ENCODE results near the gene SEC14L1. TPM values are rescaled to one million over a fixed set of nuclear protein-coding genes. Genes with fewer than 3 reads are reported as not detected.

The SEC14L1 gene
- total and polyA plus RNA-seq, 3 experiments from 2014 or later, result 9.5 to 75.6 (median 73.3) TPM

GRCh38 chr17:77177002-77177741 is 36.4 kb downstream of the SEC14L1 start:
- H3K36me3 Mint-ChIP-seq, result peaks cover 10 to 31% (median 28%) of the 10 kb centered on the region in 3 donors
- no peaks in the 10 kb centered on the region for H3K27me3 ChIP-seq (ENCODE audit: insufficient read depth, low read length, poor library complexity, severe bottlenecking)
- POLR2A ChIA-PET, result interaction anchor here (0.6 kb wide), 1 partner anchor 586 kb away, joined by 4 read pairs; no protein-coding TSS in a partner anchor
- peak overlapping the region in 1 of 8 donors; percentile 2 for H3K27ac Mint-ChIP-seq
- no peak overlapping the region for H3K4me3 Mint-ChIP-seq
- peaks cover 0 to 3% of the 10 kb centered on the region in 2 donors for H3K27me3 Mint-ChIP-seq
- CTCF ChIA-PET, result interaction anchor here (1.3 kb wide), 1 partner anchor 7 kb away, joined by 3 read pairs; no protein-coding TSS in a partner anchor
- H3K4me1 ChIP-seq (ENCODE audit: insufficient read depth, low read length), result peaks cover 14% of the 10 kb centered on the region
- no peak overlapping the region for H3K4me3 ChIP-seq (ENCODE audit: low read length)
- DNase-seq, result no peak
- H3K4me1 Mint-ChIP-seq, result peaks cover 16 to 28% (median 26%) of the 10 kb centered on the region in 3 donors
- peaks cover 14% of the 10 kb centered on the region for H3K9me3 ChIP-seq (ENCODE audit: low read length)
- H3K27ac ChIP-seq (ENCODE audit: low read depth, low read length), result no peak overlapping the region
- H3K36me3 ChIP-seq (ENCODE audit: insufficient read depth, low read length), result peaks cover 12% of the 10 kb centered on the region
- H3K9me3 Mint-ChIP-seq, result peaks cover 11 to 24% (median 24%) of the 10 kb centered on the region in 5 donors

- ChIA-PET POLR2A (interaction anchor here (0.6 kb wide), 1 partner anchor 585 kb away, joined by 4 read pairs; no protein-coding TSS in a partner anchor), CTCF (interaction anchor here (1.3 kb wide), 1 partner anchor 8 kb away, joined by 3 read pairs; no protein-coding TSS in a partner anchor)
- Mint-ChIP-seq H3K27me3 (peaks cover 0 to 3% of the 10 kb centered on the region in 2 donors), H3K9me3 (peaks cover 11 to 23% (median 22%) of the 10 kb centered on the region in 5 donors), H3K4me3 (no peak overlapping the region), H3K4me1 (peaks cover 25 to 37% (median 35%) of the 10 kb centered on the region in 3 donors), H3K36me3 (peaks cover 10 to 24% (median 22%) of the 10 kb centered on the region in 3 donors), H3K27ac (no peak overlapping the region)
- no peak overlapping the region for H3K4me3 ChIP-seq (ENCODE audit: low read length)
- peaks cover 12% of the 10 kb centered on the region for H3K36me3 ChIP-seq (ENCODE audit: insufficient read depth, low read length)
- no peaks in the 10 kb centered on the region for H3K27me3 ChIP-seq (ENCODE audit: insufficient read depth, low read length, poor library complexity, severe bottlenecking)
- H3K4me1 ChIP-seq (ENCODE audit: insufficient read depth, low read length), result peaks cover 23% of the 10 kb centered on the region
- no peak overlapping the region for H3K27ac ChIP-seq (ENCODE audit: low read depth, low read length)
- peaks cover 14% of the 10 kb centered on the region for H3K9me3 ChIP-seq (ENCODE audit: low read length)
- no peak for DNase-seq
These were observed 37.3 kb downstream of the SEC14L1 start for GRCh38 chr17:77178050-77178449.

- Mint-ChIP-seq H3K27ac (no peak overlapping the region), H3K27me3 (peaks cover 0 to 3% of the 10 kb centered on the region in 2 donors), H3K4me3 (no peak overlapping the region), H3K9me3 (peaks cover 9 to 18% (median 17%) of the 10 kb centered on the region in 5 donors), H3K36me3 (peaks cover 5 to 20% (median 17%) of the 10 kb centered on the region in 3 donors), H3K4me1 (peaks cover 27 to 42% (median 40%) of the 10 kb centered on the region in 3 donors)
- Histone ChIP-seq H3K36me3 (ENCODE audit: insufficient read depth, low read length) (peaks cover 12% of the 10 kb centered on the region), H3K27ac (ENCODE audit: low read depth, low read length) (no peak overlapping the region), H3K4me1 (ENCODE audit: insufficient read depth, low read length) (peaks cover 26% of the 10 kb centered on the region), H3K27me3 (ENCODE audit: insufficient read depth, low read length, poor library complexity, severe bottlenecking) (no peaks in the 10 kb centered on the region), H3K9me3 (ENCODE audit: low read length) (peaks cover 14% of the 10 kb centered on the region), H3K4me3 (ENCODE audit: low read length) (no peak overlapping the region)
- no peak for DNase-seq
- POLR2A ChIA-PET, result no interaction called here
- CTCF ChIA-PET, result interaction anchor here (1.3 kb wide), 1 partner anchor 9 kb away, joined by 3 read pairs; no protein-coding TSS in a partner anchor
These were observed 37.8 kb downstream of the SEC14L1 start for GRCh38 chr17:77178563-77178962.

GRCh38 chr17:77180503-77181357 is 40.0 kb downstream of the SEC14L1 start:
- no peak overlapping the region for H3K27ac ChIP-seq (ENCODE audit: low read depth, low read length)
- no peak for DNase-seq
- Mint-ChIP-seq H3K27me3 (peaks cover 0 to 2% of the 10 kb centered on the region in 2 donors), H3K36me3 (peaks cover 0 to 6% (median 0%) of the 10 kb centered on the region in 3 donors), H3K27ac (peak overlapping the region in 4 of 8 donors; percentile 11 to 93 (median 50)), H3K4me3 (no peak overlapping the region), H3K9me3 (peaks cover 0 to 1% (median 0%) of the 10 kb centered on the region in 5 donors), H3K4me1 (peaks cover 30 to 45% (median 42%) of the 10 kb centered on the region in 3 donors)
- H3K4me3 ChIP-seq (ENCODE audit: low read length), result no peak overlapping the region
- ChIA-PET CTCF (interaction anchor here (1.1 to 1.3 kb wide), 2 partner anchors 12 to 92 kb away, joined by 3 to 4 read pairs; no protein-coding TSS in a partner anchor), POLR2A (interaction anchor here (0.6 kb wide), 1 partner anchor 12 kb away, joined by 7 read pairs; no protein-coding TSS in a partner anchor)
- H3K27me3 ChIP-seq (ENCODE audit: insufficient read depth, low read length, poor library complexity, severe bottlenecking), result no peaks in the 10 kb centered on the region
- H3K4me1 ChIP-seq (ENCODE audit: insufficient read depth, low read length), result peaks cover 27% of the 10 kb centered on the region
- H3K9me3 ChIP-seq (ENCODE audit: low read length), result no peaks in the 10 kb centered on the region
- H3K36me3 ChIP-seq (ENCODE audit: insufficient read depth, low read length), result no peaks in the 10 kb centered on the region

GRCh38 chr17:77182205-77183172 is 41.7 kb downstream of the SEC14L1 start:
- ChIA-PET POLR2A (interaction anchor here (0.6 kb wide), 1 partner anchor 561 kb away, joined by 3 read pairs; no protein-coding TSS in a partner anchor), CTCF (interaction anchor here (1.0 kb wide), 1 partner anchor 839 kb away, joined by 3 read pairs; no protein-coding TSS in a partner anchor)
- Histone ChIP-seq H3K27ac (ENCODE audit: low read depth, low read length) (no peak overlapping the region), H3K27me3 (ENCODE audit: insufficient read depth, low read length, poor library complexity, severe bottlenecking) (no peaks in the 10 kb centered on the region), H3K4me1 (ENCODE audit: insufficient read depth, low read length) (peaks cover 43% of the 10 kb centered on the region), H3K4me3 (ENCODE audit: low read length) (no peak overlapping the region), H3K36me3 (ENCODE audit: insufficient read depth, low read length) (no peaks in the 10 kb centered on the region), H3K9me3 (ENCODE audit: low read length) (no peaks in the 10 kb centered on the region)
- Mint-ChIP-seq H3K4me3 (peak overlapping the region; percentile 24 to 83 (median 55)), H3K9me3 (no peaks in the 10 kb centered on the region), H3K27ac (peak overlapping the region; percentile 49 to 95 (median 78)), H3K4me1 (peaks cover 31 to 45% (median 42%) of the 10 kb centered on the region in 3 donors), H3K27me3 (peaks cover 0 to 2% of the 10 kb centered on the region in 2 donors), H3K36me3 (peaks cover 0 to 3% (median 0%) of the 10 kb centered on the region in 3 donors)
- peak in 1 of 5 donors; percentile 12 for DNase-seq

- H3K27me3 Mint-ChIP-seq, result no peaks in the 10 kb centered on the region
- ChIA-PET POLR2A (no interaction called here), CTCF (no interaction called here)
- DNase-seq, result no peak
- no peaks in the 10 kb centered on the region for H3K36me3 ChIP-seq (ENCODE audit: insufficient read depth, low read length)
- peaks cover 58% of the 10 kb centered on the region for H3K4me1 ChIP-seq (ENCODE audit: insufficient read depth, low read length)
- H3K27ac ChIP-seq (ENCODE audit: low read depth, low read length), result no peak overlapping the region
- H3K27me3 ChIP-seq (ENCODE audit: insufficient read depth, low read length, poor library complexity, severe bottlenecking), result no peaks in the 10 kb centered on the region
- peaks cover 0 to 3% (median 0%) of the 10 kb centered on the region in 3 donors for H3K36me3 Mint-ChIP-seq
- no peak overlapping the region for H3K4me3 ChIP-seq (ENCODE audit: low read length)
- H3K9me3 Mint-ChIP-seq, result no peaks in the 10 kb centered on the region
- no peak overlapping the region for H3K27ac Mint-ChIP-seq
- no peaks in the 10 kb centered on the region for H3K9me3 ChIP-seq (ENCODE audit: low read length)
- H3K4me1 Mint-ChIP-seq, result peaks cover 39 to 53% (median 50%) of the 10 kb centered on the region in 3 donors
- H3K4me3 Mint-ChIP-seq, result no peak overlapping the region
These were observed 43.7 kb downstream of the SEC14L1 start for GRCh38 chr17:77184474-77184873.

- ChIA-PET POLR2A (no interaction called here), CTCF (no interaction called here)
- Mint-ChIP-seq H3K27ac (no peak overlapping the region), H3K9me3 (no peaks in the 10 kb centered on the region), H3K4me3 (no peak overlapping the region), H3K4me1 (peaks cover 39 to 58% (median 54%) of the 10 kb centered on the region in 3 donors), H3K36me3 (peaks cover 0 to 3% (median 0%) of the 10 kb centered on the region in 3 donors), H3K27me3 (no peaks in the 10 kb centered on the region)
- no peaks in the 10 kb centered on the region for H3K36me3 ChIP-seq (ENCODE audit: insufficient read depth, low read length)
- H3K4me3 ChIP-seq (ENCODE audit: low read length), result no peak overlapping the region
- H3K27ac ChIP-seq (ENCODE audit: low read depth, low read length), result no peak overlapping the region
- H3K4me1 ChIP-seq (ENCODE audit: insufficient read depth, low read length), result peaks cover 59% of the 10 kb centered on the region
- no peak for DNase-seq
- H3K9me3 ChIP-seq (ENCODE audit: low read length), result no peaks in the 10 kb centered on the region
- no peaks in the 10 kb centered on the region for H3K27me3 ChIP-seq (ENCODE audit: insufficient read depth, low read length, poor library complexity, severe bottlenecking)
These were observed 44.4 kb downstream of the SEC14L1 start for GRCh38 chr17:77185137-77185536.

Measured in CD8-positive, alpha-beta memory T cell (primary cell).